Lung microvascular endothelial cell (primary cell): ENCODE results near the gene C1orf35. TPM values are rescaled to one million over a fixed set of nuclear protein-coding genes. Genes with fewer than 3 reads are reported as not detected.
A peak's percentile ranks its signal among the peaks of the same experiment; 100 is the strongest.

Source experiments
- DNase-seq, 2 donors: peaks; one replicate each; pipeline versions ENCODE4 v3.0.0 to v3.0.0-alpha.2; 2010; ENCODE audit warnings: low read depth in 2 of 2
- total RNA-seq: library from RNA; depleted of rRNA; stranded (reverse); fragments of >200 nt; gene quantifications from 2 replicates; pipeline ENCODE4 v1.2.1, GENCODE V29; 2014

The C1orf35 gene
- total RNA-seq, result 6.5 and 8.1 TPM in 2 replicates

- DNase-seq, result peak; percentile 94 to 96
Observed at GRCh38 chr1:228102791-228103620, at the start of gene C1orf35. Gene C1orf35 (minus strand): TSS chr1:228103325. CDS start chr1:228103227, 98 bp downstream.

- no peak for DNase-seq
Observed at GRCh38 chr1:228152918-228153258, 49.8 kb upstream of the C1orf35 start.

GRCh38 chr1:228152097-228152917, 49.2 kb upstream of the C1orf35 start:
- no peak for DNase-seq

GRCh38 chr1:228151180-228151925, 48.2 kb upstream of the C1orf35 start:
- no peak for DNase-seq

GRCh38 chr1:228150461-228151179, 47.5 kb upstream of the C1orf35 start:
- no peak for DNase-seq

GRCh38 chr1:228150120-228150460, 47.0 kb upstream of the C1orf35 start:
- DNase-seq, result no peak

- DNase-seq, result no peak
Observed at GRCh38 chr1:228149406-228150119, 46.4 kb upstream of the C1orf35 start, which contains the start of gene GJC2. Gene GJC2 (plus strand): TSS chr1:228149930. CDS start chr1:228157759, 7,829 bp downstream.

GRCh38 chr1:228148935-228149405, 45.8 kb upstream of the C1orf35 start:
- no peak for DNase-seq

GRCh38 chr1:228148196-228148861, 45.2 kb upstream of the C1orf35 start:
- DNase-seq, result peak in 1 of 2 donors; percentile 51

GRCh38 chr1:228147768-228148167, 44.6 kb upstream of the C1orf35 start:
- DNase-seq, result no peak

GRCh38 chr1:228147151-228147693, 44.1 kb upstream of the C1orf35 start:
- no peak for DNase-seq

GRCh38 chr1:228146417-228147150, 43.5 kb upstream of the C1orf35 start:
- DNase-seq, result no peak

- no peak for DNase-seq
Observed at GRCh38 chr1:228145463-228146416, 42.6 kb upstream of the C1orf35 start.

- DNase-seq, result no peak
Observed at GRCh38 chr1:228144993-228145343, 41.8 kb upstream of the C1orf35 start.

- DNase-seq, result no peak
Observed at GRCh38 chr1:228144193-228144992, 41.3 kb upstream of the C1orf35 start.

GRCh38 chr1:228143480-228144192, 40.5 kb upstream of the C1orf35 start:
- DNase-seq, result no peak
